C4-2B (cell line): ENCODE data around the gene NPHP4.

ENCODE experiments used
- ZFX ChIP-seq: fragments of 450-650 bp; IDR thresholded peaks from 2 replicates; pipeline ENCODE4 v1.6.1; 2017
- TF ChIP-seq, protein P1 (sequence below): fragments of 450-650 bp; conservative IDR thresholded peaks from 2 replicates; pipeline ENCODE4 v1.5.1; 2017; ENCODE audit warnings: mild to moderate bottlenecking

DNA sequence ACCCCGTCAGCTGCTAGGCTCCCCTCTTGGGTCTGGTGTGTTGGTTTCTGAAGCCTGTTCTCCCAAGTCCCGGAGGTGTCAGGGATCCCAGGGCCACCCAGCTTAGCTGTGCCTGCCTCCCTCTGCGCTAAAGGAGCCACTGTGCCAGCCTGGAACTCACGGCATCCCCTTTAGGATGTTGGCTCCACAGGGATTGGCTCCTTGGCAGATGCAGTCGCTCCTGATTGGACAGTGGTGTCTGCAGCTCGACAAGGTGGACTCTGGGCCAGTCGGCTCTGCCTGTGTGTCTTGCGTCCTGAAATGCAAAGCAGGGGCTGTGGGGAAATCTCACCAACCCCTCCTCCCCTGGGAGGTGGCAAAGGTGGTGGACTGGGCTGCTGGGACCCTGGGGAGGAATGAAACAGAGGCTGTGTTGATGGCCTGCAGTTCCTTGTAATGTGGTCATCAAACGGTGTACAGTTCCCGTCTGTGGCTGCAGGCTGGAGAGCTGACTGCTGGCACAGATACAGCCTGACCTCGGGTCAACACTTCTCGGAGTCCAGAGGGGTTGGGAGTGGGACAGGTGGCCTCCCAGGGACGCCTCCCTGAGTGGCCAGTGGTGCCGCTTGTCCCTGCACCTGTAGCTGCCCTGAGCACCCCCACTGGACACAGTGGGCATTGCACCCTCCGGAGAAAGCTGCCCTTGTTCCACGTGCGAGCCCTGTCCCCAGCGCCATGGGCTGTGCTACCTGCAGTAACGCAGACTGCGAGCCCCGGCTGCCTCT, 41.9 kb upstream of the NPHP4 start:
- TF ChIP-seq, protein P1, sequence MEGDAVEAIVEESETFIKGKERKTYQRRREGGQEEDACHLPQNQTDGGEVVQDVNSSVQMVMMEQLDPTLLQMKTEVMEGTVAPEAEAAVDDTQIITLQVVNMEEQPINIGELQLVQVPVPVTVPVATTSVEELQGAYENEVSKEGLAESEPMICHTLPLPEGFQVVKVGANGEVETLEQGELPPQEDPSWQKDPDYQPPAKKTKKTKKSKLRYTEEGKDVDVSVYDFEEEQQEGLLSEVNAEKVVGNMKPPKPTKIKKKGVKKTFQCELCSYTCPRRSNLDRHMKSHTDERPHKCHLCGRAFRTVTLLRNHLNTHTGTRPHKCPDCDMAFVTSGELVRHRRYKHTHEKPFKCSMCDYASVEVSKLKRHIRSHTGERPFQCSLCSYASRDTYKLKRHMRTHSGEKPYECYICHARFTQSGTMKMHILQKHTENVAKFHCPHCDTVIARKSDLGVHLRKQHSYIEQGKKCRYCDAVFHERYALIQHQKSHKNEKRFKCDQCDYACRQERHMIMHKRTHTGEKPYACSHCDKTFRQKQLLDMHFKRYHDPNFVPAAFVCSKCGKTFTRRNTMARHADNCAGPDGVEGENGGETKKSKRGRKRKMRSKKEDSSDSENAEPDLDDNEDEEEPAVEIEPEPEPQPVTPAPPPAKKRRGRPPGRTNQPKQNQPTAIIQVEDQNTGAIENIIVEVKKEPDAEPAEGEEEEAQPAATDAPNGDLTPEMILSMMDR: peak; percentile 90
- no peak for TF ChIP-seq ZFX
